WI38 (cell line): ENCODE results near the gene DCLK3.

Experiments used
- H3K4me3 ChIP-seq: 2 replicates; pipeline ENCODE4 v1.5.1; 2011; ENCODE audit warnings: low read depth, mild to moderate bottlenecking, control low read depth, low read length
- CTCF ChIP-seq: IDR thresholded peaks from 2 replicates; pipeline ENCODE4 v1.5.1; 2012; ENCODE audit warnings: low read depth, mild to moderate bottlenecking, control low read depth, low read length

DCLK3 gene

GRCh38 chr3:36733162-36733696 lies 31.1 kb downstream of the DCLK3 start:
- TF ChIP-seq CTCF: no peak
- no peak overlapping the region for H3K4me3 ChIP-seq

- no peak overlapping the region for H3K4me3 ChIP-seq
- TF ChIP-seq CTCF: no peak
Observed at GRCh38 chr3:36730966-36731365, 33.4 kb downstream of the DCLK3 start.

- TF ChIP-seq CTCF: peak; percentile 45; the same call in 1 of the 2 replicates
- H3K4me3 ChIP-seq: no peak overlapping the region
Observed at GRCh38 chr3:36729204-36730056, 34.9 kb downstream of the DCLK3 start.

GRCh38 chr3:36714343-36715086 lies 49.8 kb downstream of the DCLK3 start:
- H3K4me3 ChIP-seq: no peak overlapping the region
- no peak for TF ChIP-seq CTCF

GRCh38 chr3:36713904-36714303 lies 50.4 kb downstream of the DCLK3 start:
- no peak for TF ChIP-seq CTCF
- H3K4me3 ChIP-seq: no peak overlapping the region

GRCh38 chr3:36710606-36711005 lies 53.7 kb downstream of the DCLK3 start:
- no peak for TF ChIP-seq CTCF

More at GRCh38 chr3:36710606-36711005, 53.7 kb downstream of the DCLK3 start:
- H3K4me3 ChIP-seq: no peak overlapping the region
